Measurements from ENCODE around the gene IL2RG.

IL2RG gene

DNA sequence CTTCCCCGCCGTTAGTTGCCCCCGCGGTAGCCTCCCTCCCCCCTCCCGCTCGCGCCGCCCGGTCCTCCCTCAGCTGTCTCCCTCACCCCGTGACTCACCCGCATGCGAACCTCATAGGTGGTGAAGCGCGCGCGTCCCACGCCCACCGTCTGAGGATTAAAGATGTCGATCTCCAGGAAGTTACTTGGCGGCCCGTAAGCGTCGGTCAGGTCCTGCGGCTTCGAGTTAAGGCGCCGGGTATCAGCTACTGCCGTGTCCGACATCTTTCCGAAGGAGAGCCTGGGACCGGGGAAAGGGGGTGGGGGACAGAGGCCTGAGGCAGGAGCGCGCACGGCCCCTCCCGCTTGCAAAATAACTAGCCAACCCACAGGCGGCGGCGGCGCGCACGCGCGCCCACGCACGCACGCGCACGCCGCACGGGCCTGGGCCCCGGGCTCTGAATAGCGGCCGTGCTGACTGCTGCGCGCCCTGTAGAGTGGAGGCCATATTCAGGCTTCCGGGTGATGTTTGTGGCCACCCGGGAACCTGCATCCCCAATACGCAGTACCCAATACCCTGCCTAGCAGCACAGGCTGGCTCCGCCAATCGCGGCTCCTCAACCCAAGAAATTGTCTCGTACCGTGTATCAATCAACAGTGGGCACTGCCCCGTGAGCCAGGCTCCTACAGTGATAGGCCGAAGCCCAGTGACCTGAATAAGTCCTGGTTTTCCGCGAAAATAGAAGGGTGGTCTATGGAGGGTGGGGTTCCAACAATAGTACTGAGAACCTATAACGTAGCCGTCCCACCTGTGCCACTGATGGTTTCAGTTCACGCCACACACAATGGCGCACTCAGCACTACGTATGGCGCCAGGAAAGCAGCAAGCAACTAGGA, 43.1 kb downstream of the IL2RG start, which contains the start of gene SNX12:
SNX12 (minus strand) TSS at position 291 of the 875 bp plus-strand sequence; CDS start at position 263, 28 bp downstream.
- DNase-seq (ENCODE audit: low spot score), result peak; percentile 89

DNA sequence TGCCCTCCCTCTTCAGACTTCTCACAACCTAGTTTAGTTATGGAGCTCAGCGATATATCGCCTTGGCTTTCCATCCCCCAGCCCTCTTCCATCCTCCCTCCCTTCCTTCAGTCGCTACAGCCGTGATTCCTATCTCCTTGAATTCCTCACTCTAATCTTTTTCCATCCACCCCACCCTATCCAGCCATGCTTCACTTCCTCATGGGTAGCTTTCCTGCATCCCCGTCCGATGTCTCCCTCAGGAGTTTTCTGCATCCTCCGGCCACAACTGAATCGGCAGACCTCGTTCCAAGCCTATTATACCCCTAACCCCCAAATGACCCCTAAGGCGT, 43.7 kb downstream of the IL2RG start:
- no peak for DNase-seq (ENCODE audit: low spot score)

DNA sequence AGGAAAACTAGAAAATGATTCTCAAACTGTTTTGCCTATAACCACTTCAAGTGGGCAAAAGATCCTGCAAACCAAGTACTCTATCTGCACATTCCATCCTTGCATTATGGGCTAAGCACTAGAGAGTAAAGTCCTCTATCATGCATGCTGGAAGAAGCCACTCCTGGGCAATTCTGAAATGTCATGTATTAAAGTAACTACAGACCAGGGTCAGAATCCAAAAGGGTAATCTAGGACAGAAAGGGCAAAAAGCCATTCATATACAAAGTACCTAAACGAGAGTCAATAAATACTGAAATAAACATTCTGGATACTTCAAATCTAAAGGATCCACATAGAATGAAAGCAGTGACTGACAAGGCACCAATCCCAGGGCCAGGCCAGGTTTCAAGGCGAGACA, 44.3 kb downstream of the IL2RG start:
- DNase-seq (ENCODE audit: low spot score), result no peak

DNA sequence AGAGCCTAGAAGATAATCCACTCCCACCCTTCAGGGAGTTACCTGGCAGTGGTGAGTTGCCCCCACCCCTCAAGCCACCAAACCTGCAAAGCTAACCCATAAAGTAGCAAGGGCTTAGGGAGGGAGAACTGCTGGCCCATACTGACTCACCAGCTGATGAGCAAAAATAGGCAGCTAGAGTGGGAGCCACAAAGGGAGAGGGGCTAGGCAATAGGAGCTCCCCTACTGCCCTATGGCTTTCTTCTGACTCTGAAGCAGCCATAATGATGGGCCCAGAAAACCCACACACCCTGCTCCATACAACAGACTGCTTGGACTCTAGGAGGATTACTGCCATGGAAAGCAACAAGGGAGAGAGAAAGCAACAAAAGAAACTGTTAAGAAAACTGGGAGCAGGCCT, 51.2 kb downstream of the IL2RG start:
- DNase-seq (ENCODE audit: low spot score), result no peak

DNA sequence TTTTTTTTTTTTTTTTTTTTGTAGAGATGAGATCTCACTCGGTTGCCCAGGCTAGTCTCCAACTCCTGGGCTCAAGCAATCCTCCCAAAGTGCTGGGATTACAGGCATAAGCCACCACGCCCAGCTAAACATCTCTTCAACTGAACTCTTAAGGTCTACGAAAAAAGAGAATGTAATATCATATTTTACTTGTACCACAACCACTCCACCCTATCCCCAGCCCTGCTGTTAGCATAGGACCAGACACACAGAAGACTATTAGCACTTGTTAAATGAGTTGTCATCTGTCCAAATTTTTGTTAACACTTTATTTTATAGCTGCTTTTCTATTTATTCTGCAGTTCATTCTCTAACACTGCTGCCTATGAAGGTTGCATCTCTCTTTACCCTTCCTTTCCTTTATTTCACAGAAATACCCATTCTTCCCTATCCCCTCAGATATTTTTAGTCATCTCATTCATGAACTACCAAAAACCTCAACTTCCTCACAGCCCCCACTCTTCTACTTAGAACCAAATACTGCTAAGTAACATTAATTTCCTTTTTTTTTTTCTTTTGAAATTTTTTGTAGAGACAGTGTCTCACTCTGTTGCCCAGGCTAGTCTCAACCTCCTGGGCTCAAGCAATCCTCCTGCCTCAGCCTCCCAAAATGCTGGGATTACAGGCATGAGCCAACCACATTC, 53.4 kb downstream of the IL2RG start:
- no peak for DNase-seq (ENCODE audit: low spot score)
